HG02571 (cell line): ENCODE data around the gene ZNF787.
"Not testable (repeated sequence)": the region's sequence is repeated elsewhere in the genome, so short reads cannot be mapped to it uniquely, and the experiment has no call there.

Experiments
- ATAC-seq: cut with Tn5 transposase; IDR thresholded peaks from one replicate; pipeline ENCODE4 v1.9.1; 2021; ENCODE audit warnings: mild to moderate bottlenecking, moderate library complexity; ENCODE audit not compliant: unreplicated experiment

The ZNF787 gene

DNA sequence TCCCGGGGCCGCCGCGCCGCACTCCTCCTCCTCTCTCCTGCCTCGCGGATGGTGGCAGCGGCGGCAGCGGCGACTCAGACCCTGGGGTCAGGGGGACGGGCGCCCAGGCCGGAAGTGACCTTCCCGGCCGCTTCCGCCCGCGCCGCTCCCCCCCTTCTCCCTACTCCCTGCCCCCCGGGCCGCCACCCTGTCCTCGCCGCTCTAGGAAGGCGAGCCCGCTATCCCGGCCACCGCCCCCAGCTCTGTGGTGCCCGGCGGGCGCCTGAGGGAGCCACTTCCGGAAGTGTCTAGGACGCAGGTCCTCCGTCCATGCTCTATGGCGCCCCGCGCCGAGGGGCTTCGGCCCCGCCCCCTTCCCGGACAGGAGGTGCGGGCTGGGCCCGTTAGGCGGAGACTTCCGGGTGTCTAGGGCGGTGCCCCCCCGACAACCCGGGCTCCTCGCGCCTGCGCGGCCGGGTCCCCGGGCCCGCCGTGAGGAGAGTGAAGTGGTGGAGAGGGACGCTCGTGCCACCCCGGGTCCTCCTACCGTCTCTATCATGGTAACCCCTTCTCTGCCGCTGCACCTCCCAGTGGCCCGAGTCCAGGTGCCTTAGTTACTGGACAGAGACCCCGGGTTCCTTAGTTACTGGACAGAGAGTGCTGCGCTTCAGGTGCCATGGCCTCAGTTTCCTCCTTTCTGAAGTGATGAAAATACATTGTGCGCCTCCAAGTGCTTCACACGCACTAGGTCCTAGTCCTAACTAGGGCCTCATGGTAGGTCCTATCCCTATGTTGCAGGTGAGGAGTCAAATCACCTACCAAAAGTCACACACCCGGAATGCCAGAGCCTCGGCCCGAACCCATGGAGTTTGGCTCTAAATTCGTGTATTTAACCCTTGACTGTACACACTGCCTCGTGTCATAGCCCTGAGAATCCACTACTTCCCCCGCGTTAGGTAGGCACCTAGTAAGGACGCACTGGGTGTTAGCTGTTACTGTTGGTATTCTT lies at the start of gene ZNF787:
Gene ZNF787, minus strand, starts transcription at position 116 of the 988 bp plus-strand sequence. CDS start 18,078 bp downstream, outside the sequence.
- ATAC-seq: peak; percentile 88

DNA sequence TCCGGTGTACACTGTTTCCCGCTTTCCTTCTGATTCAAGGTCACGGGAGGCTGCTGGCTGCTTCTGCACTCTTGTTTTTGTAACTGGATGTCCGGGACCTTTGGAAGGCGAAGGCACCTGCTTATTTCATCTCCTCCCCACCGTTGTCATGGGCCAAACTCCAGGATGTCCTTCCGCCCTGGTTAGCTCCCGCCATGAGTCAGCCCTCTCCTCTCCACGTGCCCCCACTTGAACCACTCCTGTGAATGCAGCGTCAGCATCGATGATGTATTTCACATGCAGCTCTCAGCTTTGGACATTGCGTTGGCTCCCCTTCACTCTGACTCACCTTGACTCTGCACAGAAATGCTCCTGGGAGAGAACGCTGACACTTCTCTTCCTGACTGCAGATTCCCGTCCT lies 49.2 kb upstream of the ZNF787 start:
- no peak for ATAC-seq

DNA sequence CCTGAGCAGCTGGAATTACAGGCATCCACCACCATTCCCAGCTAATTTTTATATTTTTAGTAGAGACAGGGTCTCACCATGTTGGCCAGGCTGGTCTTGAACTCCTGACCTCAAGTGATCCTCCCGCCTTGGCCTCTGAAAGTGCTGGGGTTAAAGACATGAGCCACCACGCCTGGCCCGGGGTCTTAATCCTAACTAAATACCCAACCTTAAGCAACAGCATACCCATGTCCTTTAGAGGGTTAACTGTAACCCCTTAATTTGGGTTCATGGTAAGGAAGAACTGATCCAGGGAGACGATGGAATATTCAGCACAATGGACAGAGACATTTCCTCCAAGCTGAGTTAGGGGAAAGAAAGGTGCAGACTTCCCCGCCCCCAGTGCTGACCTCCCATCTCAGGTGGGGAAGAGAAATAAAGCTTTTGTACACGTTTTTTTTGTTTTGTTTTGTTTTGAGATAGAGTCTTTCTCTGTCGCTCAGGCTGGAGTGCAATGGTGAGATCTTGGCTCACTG lies 46.0 kb upstream of the ZNF787 start:
- no peak for ATAC-seq

DNA sequence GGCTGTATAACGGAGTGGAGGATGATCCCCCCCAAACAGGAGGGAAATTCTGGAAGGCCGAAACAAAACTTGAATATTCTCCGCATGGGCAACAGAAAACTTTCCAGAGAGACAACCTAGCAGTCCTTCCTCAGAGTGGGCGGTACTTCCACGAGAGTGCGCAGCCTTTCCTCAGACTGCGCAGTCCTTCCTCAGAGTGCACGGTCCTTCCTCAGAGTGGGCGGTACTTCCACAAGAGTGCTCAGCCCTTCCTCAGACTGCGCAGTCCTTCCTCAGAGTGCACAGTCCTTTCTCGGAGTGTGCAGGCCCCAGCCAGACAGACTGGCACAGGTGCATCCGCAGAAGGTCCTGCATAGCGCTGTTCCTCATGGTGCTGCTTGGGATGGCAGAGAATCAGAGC lies 42.0 kb upstream of the ZNF787 start:
- no peak for ATAC-seq

DNA sequence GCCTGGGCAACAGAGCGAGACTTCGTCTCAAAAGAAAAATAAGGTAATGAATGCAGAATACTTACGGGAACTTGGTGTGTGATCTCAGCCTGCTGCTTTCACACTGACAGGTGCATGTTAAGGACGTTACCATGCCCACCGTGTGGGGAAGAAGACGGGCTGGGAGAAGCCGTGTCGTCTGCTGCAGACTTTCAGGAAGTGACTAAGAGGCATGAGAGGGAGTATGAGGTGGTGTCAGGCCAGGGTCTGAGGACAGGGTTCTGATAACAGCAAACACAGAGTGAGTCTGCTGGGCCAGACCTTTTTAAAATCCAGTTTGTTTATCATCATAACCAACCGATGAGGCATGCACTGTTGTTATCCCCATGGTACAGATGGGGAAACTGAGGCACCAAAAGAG lies 41.2 kb upstream of the ZNF787 start:
- ATAC-seq: no peak

DNA sequence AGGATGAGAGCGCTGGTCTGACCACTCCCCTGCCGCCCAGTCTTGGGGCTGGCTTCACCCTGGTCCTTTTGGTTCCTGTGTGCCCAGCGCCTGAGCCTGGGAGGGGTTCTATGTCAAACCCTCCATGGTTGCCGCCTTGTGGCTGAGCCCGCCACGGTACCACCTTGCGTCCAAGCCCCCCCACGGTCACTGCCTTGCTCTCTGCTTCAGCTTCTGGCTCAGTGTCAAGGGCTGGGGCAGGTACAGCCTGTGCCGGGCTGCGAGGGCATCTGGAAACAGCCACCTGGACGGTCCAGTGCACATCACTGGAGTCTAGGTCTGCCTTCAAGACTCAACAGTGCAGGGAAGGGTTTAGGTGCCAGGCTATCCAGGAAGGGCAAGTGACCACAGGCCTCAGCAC lies 40.4 kb upstream of the ZNF787 start:
- no peak for ATAC-seq

DNA sequence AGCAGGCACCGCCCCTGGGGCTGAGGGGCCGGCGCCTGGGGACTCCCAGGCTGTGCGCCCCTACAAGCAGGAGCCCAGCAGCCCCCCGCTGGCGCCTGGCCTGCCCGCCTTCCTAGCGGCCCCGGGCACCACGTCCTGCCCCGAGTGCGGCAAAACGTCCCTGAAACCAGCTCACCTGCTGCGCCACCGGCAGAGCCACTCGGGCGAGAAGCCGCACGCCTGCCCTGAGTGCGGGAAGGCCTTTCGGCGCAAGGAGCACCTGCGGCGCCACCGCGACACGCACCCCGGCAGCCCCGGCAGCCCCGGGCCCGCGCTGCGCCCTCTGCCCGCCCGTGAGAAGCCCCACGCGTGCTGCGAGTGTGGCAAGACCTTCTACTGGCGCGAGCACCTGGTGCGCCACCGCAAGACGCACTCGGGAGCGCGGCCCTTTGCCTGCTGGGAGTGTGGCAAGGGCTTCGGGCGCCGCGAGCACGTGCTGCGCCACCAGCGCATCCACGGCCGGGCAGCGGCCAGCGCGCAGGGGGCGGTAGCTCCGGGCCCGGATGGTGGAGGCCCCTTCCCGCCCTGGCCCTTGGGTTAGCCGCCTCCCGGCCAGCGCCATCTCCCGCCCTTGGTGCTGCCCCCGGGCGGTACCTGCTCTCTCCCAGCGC lies 38.7 kb upstream of the ZNF787 start:
- ATAC-seq: no peak

DNA sequence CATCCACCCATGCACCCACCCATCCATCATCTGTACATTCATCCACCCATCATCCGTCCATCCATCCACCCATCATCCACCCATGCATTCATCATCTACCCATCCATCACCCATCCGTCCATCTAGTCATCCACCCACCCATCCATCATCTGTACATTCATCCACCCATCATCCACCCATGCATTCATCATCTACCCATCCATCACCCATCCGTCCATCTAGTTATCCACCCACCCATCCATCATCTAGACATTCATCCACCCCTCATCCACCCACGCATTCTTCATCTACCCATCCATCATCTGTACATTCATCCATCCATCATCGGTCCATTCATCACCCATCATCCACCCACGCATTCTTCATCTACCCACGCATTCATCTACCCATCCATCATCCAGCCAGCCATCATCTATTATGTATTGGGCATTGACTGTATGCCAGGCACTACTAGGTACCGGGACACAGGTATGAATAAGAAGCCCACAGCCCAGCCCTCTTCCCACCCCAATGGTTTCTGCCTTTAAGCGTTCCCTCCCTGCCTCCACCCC lies 38.0 kb upstream of the ZNF787 start:
- no peak for ATAC-seq

DNA sequence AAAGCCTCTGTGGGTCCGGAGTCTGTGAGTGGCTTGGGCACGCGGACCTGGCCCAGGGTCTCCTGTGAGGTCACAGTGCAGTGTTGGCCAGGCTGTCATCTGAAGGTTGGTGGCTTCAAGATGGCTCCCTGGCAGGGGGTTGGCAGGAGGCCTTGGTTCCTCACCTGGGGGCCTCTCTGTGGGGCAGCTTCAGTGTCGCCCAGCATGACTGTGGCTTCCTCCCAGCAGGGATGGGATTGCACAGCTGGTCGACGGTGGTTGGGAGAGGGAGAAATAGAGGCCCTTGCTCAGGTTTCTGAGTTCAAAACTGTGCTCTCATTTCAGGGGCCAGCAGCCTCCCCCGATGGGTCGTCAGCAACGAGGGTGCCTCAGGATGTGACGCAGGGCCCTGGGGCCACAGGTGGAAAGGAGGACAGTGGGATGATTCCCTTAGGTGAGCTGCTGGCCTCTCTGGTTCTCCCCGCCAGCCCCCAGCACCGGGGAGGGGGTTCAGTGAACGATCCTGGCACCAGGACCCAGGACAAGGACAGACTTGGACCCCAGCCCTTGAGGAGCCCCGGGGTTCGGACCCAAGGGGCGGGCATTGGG lies 37.2 kb upstream of the ZNF787 start:
- ATAC-seq: no peak

DNA sequence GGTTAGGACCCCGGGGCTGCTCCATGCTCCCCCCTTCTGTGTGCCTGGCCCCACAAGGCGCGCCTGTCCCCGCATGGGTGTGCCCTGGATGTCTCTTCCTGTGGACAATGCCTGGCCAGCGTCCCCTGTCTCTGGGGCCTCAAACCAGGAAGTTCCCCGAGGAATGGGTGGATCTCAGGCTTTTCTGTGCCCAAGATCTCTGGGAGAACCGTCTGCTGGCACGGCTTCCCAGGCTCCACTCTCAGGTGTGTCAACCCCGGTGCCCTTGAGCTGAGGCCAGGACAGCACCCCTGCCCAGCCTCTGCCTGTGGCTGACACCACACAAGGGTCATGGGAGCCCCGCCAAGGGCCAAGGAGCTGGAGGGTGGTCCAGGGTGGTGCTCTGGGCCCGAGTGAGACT lies 35.7 kb upstream of the ZNF787 start:
- ATAC-seq: no peak

DNA sequence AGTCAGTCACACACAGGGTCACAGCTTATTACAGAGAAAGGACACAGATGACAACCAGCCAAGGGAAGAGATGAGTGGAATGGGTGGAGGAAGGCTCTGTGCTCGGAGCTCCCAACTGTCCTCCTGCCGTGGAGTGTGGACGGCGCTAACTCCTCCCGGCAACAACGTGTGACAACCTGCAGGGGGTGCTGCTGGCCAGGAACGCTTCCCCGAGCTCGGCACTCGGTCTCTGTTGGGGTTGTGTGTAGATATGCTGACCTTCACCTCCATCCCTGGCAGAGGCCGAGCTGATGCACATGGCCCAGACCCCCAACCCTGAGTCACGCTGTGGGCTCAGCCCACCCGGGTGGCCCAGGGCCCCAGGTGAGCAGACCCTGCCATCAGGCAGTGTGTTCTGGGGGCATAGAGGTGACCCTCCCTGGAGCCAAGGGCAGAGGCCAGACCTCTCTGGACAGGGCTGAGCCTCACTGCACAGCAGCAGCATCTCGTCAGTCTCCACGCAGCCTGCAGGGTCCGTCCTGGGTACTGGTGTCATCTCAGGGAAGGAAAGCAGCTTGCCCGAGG lies 34.1 kb upstream of the ZNF787 start:
- ATAC-seq: no peak

DNA sequence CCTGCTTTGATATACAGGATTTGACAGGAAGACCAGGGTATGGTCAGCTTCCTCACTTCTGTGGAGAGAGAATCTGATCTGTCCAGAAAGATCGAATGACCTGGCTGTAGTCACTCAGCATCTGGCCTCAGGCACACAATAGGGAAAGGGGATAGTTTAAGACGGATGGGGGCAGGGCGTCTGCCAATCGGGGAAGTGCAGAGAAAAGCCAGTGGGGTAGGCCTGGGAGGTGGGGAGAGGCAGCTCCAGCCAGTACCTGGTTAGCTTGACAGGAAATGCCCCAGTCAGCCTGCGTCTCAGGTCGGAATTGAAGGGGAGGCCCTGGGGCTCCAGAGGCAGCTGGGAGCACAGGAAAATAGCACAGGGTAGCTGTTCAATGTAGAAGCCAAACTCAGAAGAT lies 32.4 kb upstream of the ZNF787 start:
- ATAC-seq: no peak

DNA sequence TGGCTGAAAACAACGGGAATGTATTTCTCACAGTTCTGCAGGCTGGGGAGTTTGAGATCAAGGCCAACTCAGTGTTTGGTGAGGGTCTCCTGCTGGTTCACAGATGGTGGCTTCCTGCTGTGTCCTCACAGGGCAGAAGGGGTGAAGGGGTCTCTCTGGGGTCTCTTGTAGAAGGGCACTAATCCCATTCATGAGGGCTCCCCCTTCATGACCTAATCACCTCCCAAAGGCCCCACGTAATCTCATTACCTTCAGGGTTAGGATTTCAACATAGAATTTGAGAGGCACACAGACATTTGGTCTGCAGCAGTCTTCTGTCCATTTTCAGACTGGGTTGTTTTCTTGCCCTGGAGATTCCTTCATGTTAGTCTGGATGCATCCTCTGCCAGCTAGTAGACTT lies 31.5 kb upstream of the ZNF787 start:
- ATAC-seq: no peak

DNA sequence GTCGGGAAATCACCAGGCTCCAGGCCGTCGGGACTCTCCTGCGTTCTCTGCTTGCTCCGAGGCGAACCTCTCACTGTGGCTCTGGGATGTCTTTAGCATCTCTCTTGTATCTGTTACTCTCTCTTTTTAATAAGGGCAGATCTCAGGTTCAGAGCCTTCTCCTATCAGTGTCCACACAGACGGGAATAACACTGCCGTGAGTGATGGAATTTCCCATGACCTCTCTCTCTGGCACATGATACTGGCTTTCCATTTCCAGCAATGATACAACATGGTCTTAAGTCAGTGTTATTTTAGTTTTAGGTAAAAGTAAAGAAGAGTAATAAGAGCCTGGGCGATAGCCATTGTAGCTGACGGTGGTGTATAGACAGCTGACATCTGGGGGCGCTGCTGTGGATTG lies 29.3 kb upstream of the ZNF787 start:
- no peak for ATAC-seq

DNA sequence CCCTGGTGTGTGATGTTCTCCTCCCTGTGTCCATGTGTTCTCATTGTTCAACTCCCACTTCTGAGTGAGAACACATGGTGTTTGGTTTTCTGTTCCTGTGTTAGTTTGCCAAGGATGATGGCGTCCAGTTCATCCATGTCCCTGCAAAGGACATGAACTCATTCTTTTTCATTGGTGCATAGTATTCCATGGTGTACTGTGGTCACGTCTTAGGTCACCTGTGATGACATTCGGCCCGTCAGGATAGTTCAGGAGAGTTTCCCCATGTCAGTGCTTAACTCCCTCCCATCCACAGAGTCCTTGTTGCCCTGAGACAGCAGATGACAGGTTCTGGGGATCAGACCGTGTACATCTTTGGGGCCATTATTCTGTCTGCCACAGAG lies 28.6 kb upstream of the ZNF787 start:
- ATAC-seq: no peak

DNA sequence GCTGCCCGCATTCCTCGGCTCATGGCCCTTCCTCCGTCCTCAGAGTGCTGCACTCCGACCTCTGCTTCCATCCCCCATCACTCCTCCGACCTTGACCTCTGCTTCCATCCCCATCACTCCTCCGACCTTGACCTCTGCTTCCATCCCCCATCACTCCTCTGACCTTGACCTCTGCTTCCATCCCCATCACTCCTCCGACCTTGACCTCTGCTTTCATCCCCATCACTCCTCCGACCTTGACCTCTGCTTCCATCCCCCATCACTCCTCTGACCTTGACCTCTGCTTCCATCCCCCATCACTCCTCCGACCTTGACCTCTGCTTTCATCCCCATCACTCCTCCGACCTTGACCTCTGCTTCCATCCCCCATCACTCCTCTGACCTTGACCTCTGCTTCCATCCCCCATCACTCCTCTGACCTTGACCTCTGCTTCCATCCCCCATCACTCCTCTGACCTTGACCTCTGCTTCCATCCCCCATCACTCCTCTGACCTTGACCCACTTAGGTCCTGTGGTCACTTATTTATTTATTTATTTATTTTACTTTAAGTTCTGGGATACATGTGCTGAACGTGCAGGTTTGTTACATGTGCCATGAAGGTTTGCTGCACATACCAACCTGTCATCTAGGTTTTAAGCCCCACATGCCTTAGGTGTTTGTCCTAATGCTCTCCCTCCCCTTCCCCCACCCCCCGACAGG lies 28.0 kb upstream of the ZNF787 start:
- ATAC-seq: not testable (repeated sequence)

DNA sequence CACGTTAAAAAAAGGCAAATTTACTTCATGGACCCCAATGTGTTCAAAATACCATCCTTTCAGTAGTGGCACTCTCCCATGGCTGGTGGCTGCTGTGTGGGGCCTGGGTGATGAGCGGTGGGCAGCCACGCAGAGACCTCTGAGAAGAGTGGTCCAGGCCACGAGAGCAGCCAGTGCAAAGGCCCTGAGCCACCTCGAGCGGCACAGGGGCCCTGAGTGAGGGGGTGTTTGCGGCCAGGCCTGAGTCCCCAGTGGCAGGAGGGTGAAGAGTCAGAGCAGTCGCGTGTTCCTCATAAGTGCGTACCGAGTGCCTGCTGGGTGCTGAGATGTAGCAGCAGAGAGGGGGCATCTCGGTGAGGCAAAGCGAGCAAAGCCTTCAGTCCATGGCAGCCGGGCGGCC lies 27.0 kb upstream of the ZNF787 start:
- no peak for ATAC-seq

DNA sequence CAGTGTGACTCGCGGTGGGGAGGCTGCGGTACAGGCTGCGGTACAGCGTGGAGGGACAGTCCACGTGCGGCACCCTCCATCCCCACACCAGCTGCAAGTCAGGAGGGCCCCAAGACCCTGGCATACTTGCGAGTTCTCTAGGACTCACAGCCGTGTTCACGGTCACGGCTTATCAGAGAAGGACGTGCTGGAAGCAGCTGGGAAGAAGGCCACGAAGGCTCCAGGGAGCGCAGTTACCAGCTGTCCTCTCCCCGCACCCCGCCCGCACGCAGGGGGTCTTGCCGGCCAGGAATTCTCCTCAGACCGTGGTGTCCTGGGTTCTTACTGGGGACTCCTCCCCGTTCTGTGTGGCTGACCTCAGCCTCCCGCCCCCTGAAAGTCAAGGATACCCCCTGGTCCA lies 26.2 kb upstream of the ZNF787 start:
- no peak for ATAC-seq

DNA sequence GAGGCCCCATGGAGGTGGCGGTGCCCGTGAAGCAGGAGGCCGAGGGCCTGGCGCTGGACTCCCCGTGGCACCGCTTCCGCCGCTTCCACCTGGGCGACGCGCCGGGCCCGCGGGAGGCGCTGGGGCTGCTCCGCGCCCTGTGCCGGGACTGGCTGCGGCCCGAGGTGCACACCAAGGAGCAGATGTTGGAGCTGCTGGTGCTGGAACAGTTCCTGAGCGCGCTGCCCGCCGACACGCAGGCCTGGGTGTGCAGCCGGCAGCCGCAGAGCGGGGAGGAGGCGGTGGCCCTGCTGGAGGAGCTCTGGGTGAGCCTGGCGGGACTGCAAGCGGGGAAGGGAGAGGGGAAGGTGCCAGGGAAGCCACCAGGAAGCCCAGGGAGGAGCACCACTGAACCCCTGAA lies 25.8 kb upstream of the ZNF787 start:
- ATAC-seq: no peak

DNA sequence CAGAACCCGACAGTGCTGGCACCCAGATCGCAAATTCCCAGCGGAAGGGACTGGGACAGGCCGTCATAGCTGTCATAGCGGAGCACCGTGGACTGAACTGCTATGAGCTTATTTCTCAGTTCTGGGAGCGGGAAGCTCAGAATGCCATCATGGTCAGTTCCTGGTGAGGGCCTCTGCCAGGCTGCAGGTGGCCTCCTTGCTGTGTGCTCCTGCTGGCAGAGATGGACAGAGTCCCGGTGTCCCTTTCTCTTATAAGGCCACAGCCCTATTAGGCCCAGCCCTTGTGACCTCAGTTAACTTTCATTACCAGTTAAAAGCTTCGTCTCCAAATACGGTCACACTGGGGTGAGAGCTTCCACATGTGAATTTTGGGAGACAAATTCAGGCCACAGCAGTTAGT lies 24.6 kb upstream of the ZNF787 start:
- ATAC-seq: no peak
